Urothelium cell line (cell line): ENCODE results near the gene SNRNP48.

Experiments
- DNase-seq: peaks from one replicate; pipeline ENCODE4 v3.0.0; 2011; ENCODE audit warnings: low spot score, mixed read lengths
- FAIRE-seq: peaks from 2 replicates; lab custom pipeline; 2011; peaks lifted over from hg19 to GRCh38; lab: Jason Lieb, UNC

Gene SNRNP48

GRCh38 chr6:7589949-7590917, at the start of gene SNRNP48:
Gene SNRNP48, plus strand, starts transcription at chr6:7590198. Its CDS starts 60 bp downstream, at chr6:7590258.
- FAIRE-seq (no peak), DNase-seq (peak; percentile 91)

- DNase-seq (no peak), FAIRE-seq (no peak)
Observed at GRCh38 chr6:7540595-7540994, 49.4 kb upstream of the SNRNP48 start.

GRCh38 chr6:7541175-7542064, 48.6 kb upstream of the SNRNP48 start, which contains the start of gene DSP:
Gene DSP, plus strand, starts transcription at chr6:7541671. Its CDS starts 245 bp downstream, at chr6:7541916.
- FAIRE-seq (no peak), DNase-seq (no peak)

GRCh38 chr6:7542065-7542873, 47.7 kb upstream of the SNRNP48 start:
- DNase-seq = no peak
- no peak for FAIRE-seq

GRCh38 chr6:7542874-7543624, 46.9 kb upstream of the SNRNP48 start:
- no peak for FAIRE-seq
- DNase-seq = no peak

GRCh38 chr6:7543789-7544424, 46.1 kb upstream of the SNRNP48 start:
- no peak for DNase-seq
- FAIRE-seq = no peak

- no peak for FAIRE-seq
- DNase-seq = no peak
Observed at GRCh38 chr6:7544597-7544996, 45.4 kb upstream of the SNRNP48 start.

- DNase-seq (no peak), FAIRE-seq (no peak)
Observed at GRCh38 chr6:7545316-7546019, 44.5 kb upstream of the SNRNP48 start.

- DNase-seq (no peak), FAIRE-seq (no peak)
Observed at GRCh38 chr6:7546020-7546369, 44.0 kb upstream of the SNRNP48 start.

- DNase-seq = no peak
- no peak for FAIRE-seq
Observed at GRCh38 chr6:7546383-7546782, 43.6 kb upstream of the SNRNP48 start.

- DNase-seq (no peak), FAIRE-seq (no peak)
Observed at GRCh38 chr6:7546896-7547295, 43.1 kb upstream of the SNRNP48 start.

- DNase-seq (no peak), FAIRE-seq (no peak)
Observed at GRCh38 chr6:7547315-7547714, 42.7 kb upstream of the SNRNP48 start.

GRCh38 chr6:7550433-7550801, 39.6 kb upstream of the SNRNP48 start:
- FAIRE-seq (no peak), DNase-seq (no peak)

- DNase-seq = no peak
- FAIRE-seq = no peak
Observed at GRCh38 chr6:7554533-7555275, 35.3 kb upstream of the SNRNP48 start.

GRCh38 chr6:7555671-7556070, 34.3 kb upstream of the SNRNP48 start:
- no peak for DNase-seq
- no peak for FAIRE-seq

GRCh38 chr6:7556394-7557106, 33.4 kb upstream of the SNRNP48 start:
- DNase-seq (no peak), FAIRE-seq (no peak)

- FAIRE-seq (no peak), DNase-seq (no peak)
Observed at GRCh38 chr6:7557652-7558051, 32.3 kb upstream of the SNRNP48 start.

GRCh38 chr6:7558781-7559180, 31.2 kb upstream of the SNRNP48 start:
- FAIRE-seq (no peak), DNase-seq (no peak)
